ENCODE data around the gene CES2.

- TF ChIP-seq JUND (IDR thresholded peaks at IDR 0.05) (no peak), REST (IDR thresholded peaks at IDR 0.05; ENCODE audit: low read depth) (no peak), ELF1 (IDR thresholded peaks at IDR 0.05; ENCODE audit: borderline replicate concordance, low read depth) (no peak), CTCF (IDR thresholded peaks at IDR 0.05 in 2 of 3, conservative IDR thresholded peaks at IDR 0.05 in 1 of 3; ENCODE audit: borderline replicate concordance in 1 of 3, insufficient read depth in 1 of 3, low read depth in 2 of 3, low read length in 2 of 3) (no peak), POLR2A (IDR thresholded peaks at IDR 0.05; ENCODE audit: borderline replicate concordance, extremely low read depth, insufficient read depth, insufficient read length) (no peak), POLR2AphosphoS5 (IDR thresholded peaks at IDR 0.05; ENCODE audit: low read depth, low read length) (no peak), ZFX (IDR thresholded peaks at IDR 0.05) (no peak), EZH2phosphoT487 (IDR thresholded peaks at IDR 0.05; ENCODE audit: borderline replicate concordance) (no peak), EGR1 (IDR thresholded peaks at IDR 0.05; ENCODE audit: low read depth) (no peak), ATF3 (IDR thresholded peaks at IDR 0.05) (no peak)
Observed at GRCh38 chr16:66889622-66890021, 45.7 kb upstream of the CES2 start.

Measured in HCT116 (cell line).